Memory B cell (primary cell): ENCODE results near the gene FAM241A.
"Not testable (repeated sequence)": the region's sequence is repeated elsewhere in the genome, so short reads cannot be mapped to it uniquely, and the experiment has no call there.

Experiments
- ATAC-seq: fragments of 150-1000 bp; cut with Tn5 transposase; 2 replicates; pipeline ENCODE4 v1.10.0; 2021; ENCODE audit warnings: low read depth, mild to moderate bottlenecking, moderate library complexity
- DNase-seq, 2 donors: peaks; one replicate each; pipeline ENCODE4 v3.0.0; 2022; ENCODE audit warnings: low spot score in 2 of 2
- H3K27ac Mint-ChIP-seq: one replicate; pipeline ENCODE4 v1.8.0; 2022; ENCODE audit warnings: mild to moderate bottlenecking, moderate library complexity, mixed read lengths
- H3K27me3 Mint-ChIP-seq: one replicate; pipeline ENCODE4 v1.8.0; 2022; ENCODE audit warnings: mixed read lengths
- H3K36me3 Mint-ChIP-seq: one replicate; pipeline ENCODE4 v1.8.0; 2022; ENCODE audit warnings: mild to moderate bottlenecking, mixed read lengths
- H3K4me1 Mint-ChIP-seq: one replicate; pipeline ENCODE4 v1.8.0; 2022; ENCODE audit warnings: mixed read lengths
- H3K4me3 Mint-ChIP-seq: one replicate; pipeline ENCODE4 v1.8.0; 2022; ENCODE audit warnings: mild to moderate bottlenecking, moderate library complexity, mixed read lengths
- H3K9me3 Mint-ChIP-seq: one replicate; pipeline ENCODE4 v1.8.0; 2022; ENCODE audit warnings: mixed read lengths

Gene FAM241A

DNA sequence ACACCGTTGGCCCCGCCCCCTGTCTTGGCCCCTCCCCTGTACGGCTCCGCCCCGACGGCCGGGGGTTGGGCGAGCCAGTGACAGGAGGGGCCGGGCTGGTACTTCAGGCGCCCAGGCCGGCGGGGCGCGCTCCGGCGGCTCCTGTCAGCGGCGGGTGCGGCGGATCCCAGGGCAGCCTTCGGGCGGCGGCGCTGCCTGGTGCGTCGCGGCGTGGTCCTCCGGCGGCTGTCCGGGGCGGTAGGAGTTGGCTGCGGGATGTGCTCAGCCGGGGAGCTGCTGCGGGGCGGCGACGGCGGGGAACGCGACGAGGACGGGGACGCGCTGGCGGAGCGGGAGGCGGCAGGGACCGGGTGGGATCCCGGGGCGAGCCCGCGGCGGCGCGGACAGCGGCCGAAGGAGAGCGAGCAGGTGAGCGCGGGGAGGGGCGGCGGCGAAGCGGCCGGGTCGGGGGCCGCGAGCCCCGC, at the start of gene FAM241A:
FAM241A (plus strand) TSS at position 129 of the 464 bp plus-strand sequence; CDS start at position 256, 127 bp downstream.
- H3K4me1 Mint-ChIP-seq, result peaks cover 9% of the 10 kb centered on the region
- H3K27me3 Mint-ChIP-seq, result peaks cover 3% of the 10 kb centered on the region
- no peaks in the 10 kb centered on the region for H3K9me3 Mint-ChIP-seq
- H3K4me3 Mint-ChIP-seq, result peak within 1 kb of the TSS; percentile 93
- DNase-seq (peak; percentile 86 to 89), ATAC-seq (peak; percentile 92)
- no peaks in the 10 kb centered on the region for H3K36me3 Mint-ChIP-seq
- H3K27ac Mint-ChIP-seq, result peak within 1 kb of the TSS; percentile 84

- H3K27ac Mint-ChIP-seq, result no peak overlapping the region
- DNase-seq (no peak), ATAC-seq (no peak)
- H3K4me3 Mint-ChIP-seq, result no peak overlapping the region
- peaks cover 5% of the 10 kb centered on the region for H3K27me3 Mint-ChIP-seq
- H3K4me1 Mint-ChIP-seq, result peaks cover 3% of the 10 kb centered on the region
- H3K36me3 Mint-ChIP-seq, result no peaks in the 10 kb centered on the region
- H3K9me3 Mint-ChIP-seq, result no peaks in the 10 kb centered on the region
These were observed 46.3 kb upstream of the FAM241A start for GRCh38 chr4:112098841-112099530.

- peak; percentile 55 for ATAC-seq
- Mint-ChIP-seq H3K27me3 (peaks cover 5% of the 10 kb centered on the region), H3K4me3 (no peak overlapping the region), H3K9me3 (no peaks in the 10 kb centered on the region), H3K4me1 (peaks cover 3% of the 10 kb centered on the region), H3K27ac (no peak overlapping the region), H3K36me3 (no peaks in the 10 kb centered on the region)
- DNase-seq, result peak in 1 of 2 donors; percentile 9
These were observed 45.5 kb upstream of the FAM241A start for GRCh38 chr4:112099701-112100297.

- Mint-ChIP-seq H3K36me3 (no peaks in the 10 kb centered on the region), H3K27me3 (peaks cover 2% of the 10 kb centered on the region), H3K4me1 (peaks cover 3% of the 10 kb centered on the region), H3K4me3 (no peak overlapping the region), H3K27ac (no peak overlapping the region), H3K9me3 (no peaks in the 10 kb centered on the region)
- no peak for DNase-seq
- ATAC-seq, result no peak
These were observed 42.3 kb upstream of the FAM241A start for GRCh38 chr4:112102875-112103370.

GRCh38 chr4:112105201-112105969, 39.9 kb upstream of the FAM241A start:
- H3K4me1 Mint-ChIP-seq, result peaks cover 5% of the 10 kb centered on the region
- no peaks in the 10 kb centered on the region for H3K9me3 Mint-ChIP-seq
- H3K27me3 Mint-ChIP-seq, result no peaks in the 10 kb centered on the region
- no peak overlapping the region for H3K4me3 Mint-ChIP-seq
- H3K36me3 Mint-ChIP-seq, result no peaks in the 10 kb centered on the region
- no peak for ATAC-seq
- H3K27ac Mint-ChIP-seq, result no peak overlapping the region
- DNase-seq, result no peak

DNA sequence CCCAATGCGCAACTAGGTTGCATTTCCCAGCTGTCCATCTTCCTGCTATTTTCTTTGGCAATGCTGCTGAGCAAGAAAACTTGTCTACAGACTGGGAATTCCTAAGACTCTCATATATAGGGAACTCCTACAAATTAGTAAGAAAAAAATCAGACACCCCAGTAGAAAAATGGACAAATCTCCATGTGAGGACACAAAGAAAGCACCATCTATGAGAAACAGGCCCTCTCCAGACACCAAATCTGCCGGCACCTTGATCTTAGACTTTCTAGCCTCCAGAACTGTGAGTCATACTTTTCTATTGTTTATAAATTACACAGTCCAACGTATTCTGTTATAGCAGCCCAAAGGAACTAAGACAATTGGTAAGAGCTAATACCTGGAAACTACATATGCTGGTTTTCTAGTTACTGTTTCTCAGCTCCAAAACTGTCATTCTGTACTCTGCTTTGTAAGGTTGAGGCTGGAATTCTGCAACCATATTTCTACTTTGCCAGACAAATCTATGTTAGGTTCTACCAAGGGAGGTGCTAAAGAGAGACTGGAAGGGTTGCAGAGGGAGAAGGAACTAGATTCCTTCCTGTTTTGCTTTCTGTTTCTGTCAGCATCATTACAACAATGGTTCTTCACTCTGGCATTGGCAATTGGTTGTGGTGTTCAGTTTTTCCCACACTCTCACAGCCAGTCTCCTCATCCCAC, 35.7 kb upstream of the FAM241A start:
- DNase-seq, result no peak
- Mint-ChIP-seq H3K36me3 (no peaks in the 10 kb centered on the region), H3K4me3 (no peak overlapping the region), H3K27me3 (no peaks in the 10 kb centered on the region), H3K4me1 (peaks cover 5% of the 10 kb centered on the region), H3K9me3 (no peaks in the 10 kb centered on the region), H3K27ac (peak overlapping the region; percentile 10)
- peak; percentile 29 for ATAC-seq

GRCh38 chr4:112110059-112110425, 35.2 kb upstream of the FAM241A start:
- peaks cover 5% of the 10 kb centered on the region for H3K4me1 Mint-ChIP-seq
- ATAC-seq (no peak), DNase-seq (no peak)
- no peak overlapping the region for H3K27ac Mint-ChIP-seq
- H3K9me3 Mint-ChIP-seq, result no peaks in the 10 kb centered on the region
- H3K36me3 Mint-ChIP-seq, result no peaks in the 10 kb centered on the region
- no peaks in the 10 kb centered on the region for H3K27me3 Mint-ChIP-seq
- no peak overlapping the region for H3K4me3 Mint-ChIP-seq

GRCh38 chr4:112111306-112111705, 33.9 kb upstream of the FAM241A start:
- Mint-ChIP-seq H3K9me3 (no peaks in the 10 kb centered on the region), H3K4me3 (no peak overlapping the region), H3K36me3 (no peaks in the 10 kb centered on the region), H3K27ac (no peak overlapping the region), H3K4me1 (peaks cover 5% of the 10 kb centered on the region), H3K27me3 (no peaks in the 10 kb centered on the region)
- no peak for ATAC-seq
- no peak for DNase-seq

- H3K4me3 Mint-ChIP-seq, H3K4me1 Mint-ChIP-seq, DNase-seq, H3K27ac Mint-ChIP-seq, H3K27me3 Mint-ChIP-seq, ATAC-seq, H3K36me3 Mint-ChIP-seq, H3K9me3 Mint-ChIP-seq: not testable (repeated sequence)
These were observed 33.2 kb upstream of the FAM241A start for GRCh38 chr4:112112095-112112494.

- H3K4me1 Mint-ChIP-seq, result peaks cover 5% of the 10 kb centered on the region
- H3K9me3 Mint-ChIP-seq, result no peaks in the 10 kb centered on the region
- H3K27ac Mint-ChIP-seq, result no peak overlapping the region
- ATAC-seq (no peak), DNase-seq (no peak)
- no peaks in the 10 kb centered on the region for H3K36me3 Mint-ChIP-seq
- H3K4me3 Mint-ChIP-seq, result no peak overlapping the region
- no peaks in the 10 kb centered on the region for H3K27me3 Mint-ChIP-seq
These were observed 32.6 kb upstream of the FAM241A start for GRCh38 chr4:112112590-112113170.

GRCh38 chr4:112113864-112114263, 31.4 kb upstream of the FAM241A start:
- no peak overlapping the region for H3K4me3 Mint-ChIP-seq
- no peak for DNase-seq
- no peak overlapping the region for H3K27ac Mint-ChIP-seq
- ATAC-seq, result no peak
- H3K4me1 Mint-ChIP-seq, result peaks cover 5% of the 10 kb centered on the region
- H3K27me3 Mint-ChIP-seq, result no peaks in the 10 kb centered on the region
- no peaks in the 10 kb centered on the region for H3K36me3 Mint-ChIP-seq
- H3K9me3 Mint-ChIP-seq, result no peaks in the 10 kb centered on the region

- Mint-ChIP-seq H3K4me3 (no peak overlapping the region), H3K9me3 (no peaks in the 10 kb centered on the region), H3K27ac (no peak overlapping the region), H3K4me1 (peaks cover 5% of the 10 kb centered on the region), H3K36me3 (no peaks in the 10 kb centered on the region), H3K27me3 (no peaks in the 10 kb centered on the region)
- ATAC-seq (no peak), DNase-seq (no peak)
These were observed 30.8 kb upstream of the FAM241A start for GRCh38 chr4:112114452-112114851.

GRCh38 chr4:112118742-112119352, 26.4 kb upstream of the FAM241A start:
- H3K27ac Mint-ChIP-seq, result no peak overlapping the region
- ATAC-seq (no peak), DNase-seq (no peak)
- no peak overlapping the region for H3K4me3 Mint-ChIP-seq
- no peaks in the 10 kb centered on the region for H3K27me3 Mint-ChIP-seq
- H3K9me3 Mint-ChIP-seq, result no peaks in the 10 kb centered on the region
- no peaks in the 10 kb centered on the region for H3K36me3 Mint-ChIP-seq
- no peaks in the 10 kb centered on the region for H3K4me1 Mint-ChIP-seq
